Epithelial cell of proximal tubule (primary cell): Measurements from ENCODE around the gene IRF4. TPM values are rescaled to one million over a fixed set of nuclear protein-coding genes. Genes with fewer than 3 reads are reported as not detected.

Source experiments
- DNase-seq: peaks from one replicate; pipeline ENCODE4 v3.0.0-alpha.2; 2011; ENCODE audit warnings: low read depth
- H3K4me3 ChIP-seq: 2 replicates; pipeline ENCODE4 v1.5.1; 2011; ENCODE audit warnings: low read depth, mild to moderate bottlenecking, low read length
- total RNA-seq: library from RNA; depleted of rRNA; stranded (reverse); fragments of >200 nt; gene quantifications from 2 replicates; pipeline ENCODE4 v1.2.3, GENCODE V29; 2015
- TF ChIP-seq, protein P1 (sequence below): conservative IDR thresholded peaks from 2 replicates; pipeline ENCODE4 v1.5.1; 2012; ENCODE audit warnings: low read depth, mild to moderate bottlenecking, low read length

Gene IRF4
- total RNA-seq, 1 donor from 2014 or later: 0.23 TPM

DNA sequence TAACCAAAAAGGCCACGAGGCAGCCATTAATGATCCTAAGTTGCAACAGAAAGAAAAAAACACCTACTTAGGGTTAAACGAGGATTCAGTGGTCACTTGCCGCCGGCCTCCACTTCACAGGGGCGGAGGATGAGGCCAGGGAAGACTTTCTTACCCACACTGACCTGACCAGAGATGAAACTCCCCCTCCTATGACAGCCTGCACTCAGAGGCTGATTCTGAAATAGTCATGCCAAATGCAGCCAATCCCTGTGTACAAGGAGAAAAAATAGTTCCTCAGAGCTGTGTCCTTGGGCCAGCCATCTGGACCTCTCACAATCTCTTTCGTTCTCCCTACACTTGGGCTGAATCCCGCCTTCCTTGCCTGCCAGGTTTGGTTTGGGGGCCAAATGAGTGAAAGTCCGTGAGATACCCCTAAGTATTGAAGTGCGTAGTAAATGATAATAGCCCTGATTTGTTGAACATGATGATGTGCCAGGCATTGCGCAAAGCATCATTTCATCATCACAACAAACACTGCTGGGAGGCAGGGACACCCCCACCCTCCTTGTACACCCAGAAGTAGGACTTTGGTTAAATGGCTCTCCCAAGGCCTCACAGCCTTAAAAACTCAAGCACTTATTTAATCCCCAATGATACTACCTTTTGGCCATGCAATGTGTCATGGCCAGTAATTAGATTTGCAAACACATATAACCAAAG lies 3.2 kb upstream of the IRF4 start:
- H3K4me3 ChIP-seq: no peak overlapping the region
- DNase-seq: no peak
- TF ChIP-seq, protein P1, sequence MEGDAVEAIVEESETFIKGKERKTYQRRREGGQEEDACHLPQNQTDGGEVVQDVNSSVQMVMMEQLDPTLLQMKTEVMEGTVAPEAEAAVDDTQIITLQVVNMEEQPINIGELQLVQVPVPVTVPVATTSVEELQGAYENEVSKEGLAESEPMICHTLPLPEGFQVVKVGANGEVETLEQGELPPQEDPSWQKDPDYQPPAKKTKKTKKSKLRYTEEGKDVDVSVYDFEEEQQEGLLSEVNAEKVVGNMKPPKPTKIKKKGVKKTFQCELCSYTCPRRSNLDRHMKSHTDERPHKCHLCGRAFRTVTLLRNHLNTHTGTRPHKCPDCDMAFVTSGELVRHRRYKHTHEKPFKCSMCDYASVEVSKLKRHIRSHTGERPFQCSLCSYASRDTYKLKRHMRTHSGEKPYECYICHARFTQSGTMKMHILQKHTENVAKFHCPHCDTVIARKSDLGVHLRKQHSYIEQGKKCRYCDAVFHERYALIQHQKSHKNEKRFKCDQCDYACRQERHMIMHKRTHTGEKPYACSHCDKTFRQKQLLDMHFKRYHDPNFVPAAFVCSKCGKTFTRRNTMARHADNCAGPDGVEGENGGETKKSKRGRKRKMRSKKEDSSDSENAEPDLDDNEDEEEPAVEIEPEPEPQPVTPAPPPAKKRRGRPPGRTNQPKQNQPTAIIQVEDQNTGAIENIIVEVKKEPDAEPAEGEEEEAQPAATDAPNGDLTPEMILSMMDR: no peak

DNA sequence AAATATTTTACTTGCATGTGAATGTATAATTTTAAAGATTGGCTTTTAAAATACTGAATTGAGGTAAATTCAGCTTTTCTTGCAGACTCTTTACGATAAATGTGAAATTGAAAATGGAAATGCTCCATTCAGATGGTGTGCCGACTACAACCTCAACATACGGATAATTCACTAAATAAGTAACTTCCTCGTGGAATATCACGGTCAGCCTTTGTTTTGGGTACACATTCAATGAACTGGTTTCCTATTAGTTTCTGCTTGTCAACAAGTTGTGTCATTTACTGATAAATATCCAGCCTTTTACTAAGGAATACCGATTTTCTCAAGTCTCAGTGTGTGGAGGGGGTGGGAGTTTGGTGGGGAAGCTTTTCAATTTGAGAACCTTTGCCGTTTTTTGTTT lies 2.4 kb upstream of the IRF4 start:
- no peak for DNase-seq
- H3K4me3 ChIP-seq: no peak overlapping the region
- TF ChIP-seq, protein P1: no peak

DNA sequence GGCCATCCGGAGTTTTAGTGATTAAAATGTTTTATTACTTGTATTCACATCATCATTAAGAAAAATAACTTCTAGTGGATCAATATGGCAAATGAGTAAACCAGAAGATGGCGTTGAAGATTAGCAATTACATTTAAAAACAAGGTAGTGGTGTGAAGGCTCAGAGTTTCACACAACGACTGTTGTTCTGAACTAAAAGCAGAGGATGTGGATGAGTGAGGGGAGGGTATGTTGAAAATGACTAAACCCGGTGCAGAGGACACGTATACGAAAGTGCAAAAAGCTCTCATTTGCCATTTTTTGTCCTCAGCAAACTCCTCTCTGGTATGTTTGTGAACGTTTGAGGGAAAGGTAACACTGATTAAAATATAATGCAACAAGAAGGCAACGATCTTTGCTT lies 1.9 kb upstream of the IRF4 start:
- TF ChIP-seq, protein P1: peak; percentile 33
- no peak for DNase-seq
- H3K4me3 ChIP-seq: no peak overlapping the region

DNA sequence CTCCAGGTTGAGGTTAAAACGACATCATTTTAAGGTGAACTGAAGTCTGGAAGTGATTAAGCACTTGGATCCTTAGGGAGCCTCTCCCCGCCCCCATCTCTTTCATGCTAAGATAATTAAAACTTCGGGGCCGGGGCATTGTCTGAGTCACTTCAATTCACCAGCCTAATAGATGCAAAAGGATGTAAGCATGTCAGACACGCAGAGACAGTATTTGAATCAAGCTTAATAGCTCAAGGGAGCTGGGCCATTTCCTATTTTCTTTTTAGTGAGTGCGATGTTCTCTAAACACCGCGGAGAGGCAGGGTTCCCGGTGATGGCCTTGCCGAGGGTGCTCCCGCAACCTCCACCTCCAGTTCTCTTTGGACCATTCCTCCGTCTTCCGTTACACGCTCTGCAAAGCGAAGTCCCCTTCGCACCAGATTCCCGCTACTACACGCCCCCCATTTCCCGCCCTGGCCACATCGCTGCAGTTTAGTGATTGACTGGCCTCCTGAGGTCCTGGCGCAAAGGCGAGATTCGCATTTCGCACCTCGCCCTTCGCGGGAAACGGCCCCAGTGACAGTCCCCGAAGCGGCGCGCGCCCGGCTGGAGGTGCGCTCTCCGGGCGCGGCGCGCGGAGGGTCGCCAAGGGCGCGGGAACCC lies 516 bp upstream of the IRF4 start:
- DNase-seq: no peak
- TF ChIP-seq, protein P1: peak; percentile 5
- peak overlapping the region; percentile 42 for H3K4me3 ChIP-seq

DNA sequence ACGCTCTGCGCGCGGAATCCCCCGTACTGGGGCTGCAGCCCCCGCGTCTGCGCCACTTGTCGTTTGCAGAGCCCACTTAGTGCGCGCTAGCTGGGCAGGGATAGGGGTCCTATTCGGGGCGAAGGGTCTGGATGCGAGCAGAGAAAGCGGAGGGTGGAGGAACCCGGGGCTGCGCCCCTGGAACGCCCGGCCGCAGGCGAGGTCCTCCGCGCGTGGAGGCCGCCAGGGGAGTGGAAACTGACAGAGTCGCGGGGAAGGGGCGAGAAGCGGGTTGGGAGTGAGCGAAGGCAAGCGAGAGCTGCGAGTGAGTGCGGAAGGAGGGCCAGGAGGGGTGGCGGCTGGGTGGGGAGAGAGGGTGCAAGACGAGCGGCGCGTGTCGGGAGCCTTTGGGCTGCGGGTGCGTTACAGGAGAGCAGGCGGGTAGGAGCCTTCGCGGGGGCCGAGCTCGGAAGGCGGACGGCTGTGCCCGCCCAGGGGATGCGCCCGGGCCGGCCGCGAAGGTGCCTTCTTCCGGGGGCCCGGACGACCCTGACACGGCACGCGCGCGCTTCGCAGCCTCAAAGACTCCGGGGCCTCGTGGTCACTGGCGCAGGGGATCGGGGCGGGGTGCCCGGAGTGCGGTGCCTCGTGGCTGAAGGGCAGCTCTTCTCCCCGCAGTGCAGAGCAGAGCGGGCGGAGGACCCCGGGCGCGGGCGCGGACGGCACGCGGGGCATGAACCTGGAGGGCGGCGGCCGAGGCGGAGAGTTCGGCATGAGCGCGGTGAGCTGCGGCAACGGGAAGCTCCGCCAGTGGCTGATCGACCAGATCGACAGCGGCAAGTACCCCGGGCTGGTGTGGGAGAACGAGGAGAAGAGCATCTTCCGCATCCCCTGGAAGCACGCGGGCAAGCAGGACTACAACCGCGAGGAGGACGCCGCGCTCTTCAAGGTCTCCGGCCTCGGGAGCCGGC lies 1.2 kb downstream of the IRF4 start:
- H3K4me3 ChIP-seq: peak overlapping the region; percentile 45
- TF ChIP-seq, protein P1: no peak
- DNase-seq: no peak

DNA sequence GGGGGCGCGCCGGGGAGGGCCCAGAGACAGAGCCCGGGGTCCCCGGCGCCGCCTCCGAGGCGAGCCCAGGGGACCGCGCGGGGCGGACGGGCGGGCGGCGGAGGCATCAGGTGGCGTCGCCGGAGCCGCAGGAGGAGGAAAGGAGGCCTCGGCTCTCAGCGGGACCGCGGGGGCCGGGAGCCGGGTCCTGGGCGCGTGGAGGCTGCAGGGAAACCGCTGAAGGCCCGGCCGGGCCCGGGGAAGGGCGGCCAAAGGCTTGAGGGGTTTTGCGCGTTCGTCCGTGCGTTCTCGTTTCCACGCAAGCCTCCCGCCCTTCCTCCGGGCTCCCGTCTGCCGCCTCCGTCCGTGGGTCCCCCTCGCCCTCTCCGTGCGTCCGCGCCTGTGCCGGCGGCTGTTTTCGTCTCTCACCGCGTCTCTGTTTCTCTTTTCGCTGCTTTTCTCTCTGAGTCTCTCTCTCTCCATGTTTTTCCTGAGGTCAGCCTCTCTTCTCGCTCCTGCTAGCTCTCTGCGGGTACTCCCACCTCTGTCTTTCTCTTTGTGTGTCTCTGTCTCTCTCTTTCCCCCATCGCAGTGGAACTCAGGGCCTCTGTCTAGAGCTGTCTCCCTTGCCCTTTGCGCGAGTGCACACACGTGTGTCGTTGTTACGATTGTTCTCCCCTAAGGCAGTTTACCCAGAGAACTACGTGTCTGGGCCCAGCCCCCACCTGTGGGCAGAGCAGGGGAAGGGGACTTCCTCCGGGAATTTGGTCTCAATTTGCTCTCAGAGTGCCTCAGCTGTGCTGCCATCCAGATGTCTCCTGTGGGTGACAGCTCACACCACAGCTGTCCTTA lies 2.1 kb downstream of the IRF4 start:
- peak overlapping the region; percentile 45 for H3K4me3 ChIP-seq
- DNase-seq: no peak
- TF ChIP-seq, protein P1: no peak
